Stromal cell of bone marrow (primary cell): Measurements from ENCODE around the gene RCE1.

Experiments used
- DNase-seq: peaks from one replicate; pipeline ENCODE4 v3.0.0-alpha.2; 2012; ENCODE audit warnings: low read depth

Gene RCE1

DNA sequence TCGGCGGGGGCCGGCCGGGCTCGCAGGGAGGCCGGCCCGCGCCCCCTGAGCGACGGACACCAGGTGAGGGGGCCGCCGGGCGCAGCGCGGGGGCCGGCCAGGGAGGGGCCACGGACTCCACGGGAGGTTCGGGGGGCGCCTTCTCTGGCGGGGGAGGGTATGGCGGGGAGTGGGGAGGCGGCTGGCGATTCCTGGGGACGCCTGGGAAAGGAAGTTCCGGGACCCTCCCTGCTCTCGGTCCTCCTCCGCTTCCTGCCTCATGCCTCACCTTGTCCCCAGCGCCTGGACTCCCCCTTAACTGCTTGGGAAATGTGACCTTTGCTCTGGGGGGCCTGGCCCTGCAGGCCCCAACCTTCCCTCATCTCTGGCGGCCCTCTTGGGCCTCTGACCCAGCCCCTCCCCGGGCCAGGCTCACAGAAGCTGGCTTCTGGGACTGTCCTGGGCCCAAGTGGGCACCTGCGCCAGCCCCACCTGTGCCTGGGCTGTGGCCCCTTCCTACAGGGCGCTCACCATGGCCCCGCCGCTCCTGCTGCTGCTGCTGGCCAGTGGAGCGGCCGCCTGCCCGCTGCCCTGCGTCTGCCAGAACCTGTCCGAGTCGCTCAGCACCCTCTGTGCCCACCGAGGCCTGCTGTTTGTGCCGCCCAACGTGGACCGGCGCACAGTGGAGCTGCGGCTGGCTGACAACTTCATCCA is 14.1 kb downstream of the RCE1 start:
- DNase-seq: no peak

DNA sequence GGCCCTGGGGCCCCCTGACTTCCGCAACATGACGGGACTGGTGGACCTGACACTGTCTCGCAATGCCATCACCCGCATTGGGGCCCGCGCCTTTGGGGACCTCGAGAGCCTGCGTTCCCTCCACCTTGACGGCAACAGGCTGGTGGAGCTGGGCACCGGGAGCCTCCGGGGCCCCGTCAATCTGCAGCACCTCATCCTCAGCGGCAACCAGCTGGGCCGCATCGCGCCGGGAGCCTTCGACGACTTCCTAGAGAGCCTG is 14.6 kb downstream of the RCE1 start:
- DNase-seq: no peak

DNA sequence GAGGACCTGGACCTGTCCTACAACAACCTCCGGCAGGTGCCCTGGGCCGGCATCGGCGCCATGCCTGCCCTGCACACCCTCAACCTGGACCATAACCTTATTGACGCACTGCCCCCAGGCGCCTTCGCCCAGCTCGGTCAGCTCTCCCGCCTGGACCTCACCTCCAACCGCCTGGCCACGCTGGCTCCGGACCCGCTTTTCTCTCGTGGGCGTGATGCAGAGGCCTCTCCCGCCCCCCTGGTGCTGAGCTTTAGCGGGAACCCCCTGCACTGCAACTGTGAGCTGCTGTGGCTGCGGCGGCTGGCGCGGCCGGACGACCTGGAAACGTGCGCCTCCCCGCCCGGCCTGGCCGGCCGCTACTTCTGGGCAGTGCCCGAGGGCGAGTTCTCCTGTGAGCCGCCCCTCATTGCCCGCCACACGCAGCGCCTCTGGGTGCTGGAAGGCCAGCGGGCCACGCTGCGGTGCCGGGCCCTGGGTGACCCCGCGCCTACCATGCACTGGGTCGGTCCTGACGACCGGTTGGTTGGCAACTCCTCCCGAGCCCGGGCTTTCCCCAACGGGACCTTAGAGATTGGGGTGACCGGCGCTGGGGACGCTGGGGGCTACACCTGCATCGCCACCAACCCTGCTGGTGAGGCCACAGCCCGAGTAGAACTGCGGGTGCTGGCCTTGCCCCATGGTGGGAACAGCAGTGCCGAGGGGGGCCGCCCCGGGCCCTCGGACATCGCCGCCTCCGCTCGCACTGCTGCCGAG is 15.1 kb downstream of the RCE1 start:
- no peak for DNase-seq

DNA sequence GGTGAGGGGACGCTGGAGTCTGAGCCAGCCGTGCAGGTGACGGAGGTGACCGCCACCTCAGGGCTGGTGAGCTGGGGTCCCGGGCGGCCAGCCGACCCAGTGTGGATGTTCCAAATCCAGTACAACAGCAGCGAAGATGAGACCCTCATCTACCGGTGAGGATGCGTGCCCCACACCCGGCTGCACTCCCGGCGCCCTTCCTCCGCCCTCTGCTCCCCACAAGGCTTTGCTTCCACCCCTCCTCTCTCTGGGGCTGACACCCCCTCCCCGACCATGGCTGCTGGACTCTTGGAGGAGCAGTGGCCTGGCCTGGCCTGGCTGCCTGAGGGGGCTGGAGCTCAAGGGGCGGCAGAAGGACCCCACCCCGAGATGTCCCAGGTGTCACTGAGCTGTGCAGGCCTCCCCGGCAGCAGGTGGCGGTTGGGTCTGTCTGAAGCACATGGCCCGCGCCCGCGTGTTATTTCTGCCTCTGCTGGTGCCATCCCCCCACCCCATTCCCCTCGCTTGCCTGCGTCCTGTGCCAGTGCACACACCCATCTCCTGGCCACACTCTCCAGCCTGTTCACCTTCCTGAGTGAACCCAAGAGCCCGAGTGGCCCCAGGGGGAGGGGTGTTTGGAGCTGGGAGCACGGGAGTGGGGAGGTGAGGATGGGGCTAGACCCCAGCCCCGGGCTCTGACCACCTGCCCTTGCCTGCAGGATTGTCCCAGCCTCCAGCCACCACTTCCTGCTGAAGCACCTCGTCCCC is 15.9 kb downstream of the RCE1 start:
- DNase-seq: no peak

DNA sequence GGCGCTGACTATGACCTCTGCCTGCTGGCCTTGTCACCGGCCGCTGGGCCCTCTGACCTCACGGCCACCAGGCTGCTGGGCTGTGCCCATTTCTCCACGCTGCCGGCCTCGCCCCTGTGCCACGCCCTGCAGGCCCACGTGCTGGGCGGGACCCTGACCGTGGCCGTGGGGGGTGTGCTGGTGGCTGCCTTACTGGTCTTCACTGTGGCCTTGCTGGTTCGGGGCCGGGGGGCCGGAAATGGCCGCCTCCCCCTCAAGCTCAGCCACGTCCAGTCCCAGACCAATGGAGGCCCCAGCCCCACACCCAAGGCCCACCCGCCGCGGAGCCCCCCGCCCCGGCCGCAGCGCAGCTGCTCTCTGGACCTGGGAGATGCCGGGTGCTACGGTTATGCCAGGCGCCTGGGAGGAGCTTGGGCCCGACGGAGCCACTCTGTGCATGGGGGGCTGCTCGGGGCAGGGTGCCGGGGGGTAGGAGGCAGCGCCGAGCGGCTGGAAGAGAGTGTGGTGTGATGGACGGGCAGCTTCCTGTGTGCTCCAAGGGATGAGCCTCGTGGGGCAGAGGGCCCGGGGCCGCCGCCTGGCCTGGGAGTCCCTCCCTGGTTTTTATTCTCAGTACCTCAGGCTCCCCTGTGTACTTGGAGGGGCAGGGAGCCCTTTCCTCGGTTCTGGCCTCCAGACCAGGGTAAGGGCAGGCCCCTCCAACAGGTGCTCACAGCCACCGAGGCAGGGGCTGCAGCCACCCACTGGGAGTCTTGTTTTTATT is 16.6 kb downstream of the RCE1 start:
- DNase-seq: no peak

DNA sequence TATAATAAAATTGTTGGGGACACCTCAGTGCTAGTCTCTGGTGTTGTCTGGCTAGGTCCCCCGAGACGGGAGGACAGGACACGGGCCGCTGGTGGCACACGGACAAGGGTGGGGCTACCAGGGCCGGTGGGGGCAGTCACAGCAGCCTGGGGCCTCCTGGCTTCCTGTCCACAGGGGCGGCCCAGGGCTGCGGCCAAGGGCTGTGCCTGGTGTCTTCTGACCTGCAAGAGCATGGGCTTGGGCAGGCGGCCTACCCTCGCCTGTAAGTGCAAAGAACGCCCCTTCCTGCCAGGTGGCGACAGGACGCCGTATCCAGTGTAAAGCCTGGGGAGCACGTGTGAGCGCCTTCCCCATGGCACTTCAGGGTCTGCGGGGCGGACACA is 17.2 kb downstream of the RCE1 start:
- DNase-seq: no peak

DNA sequence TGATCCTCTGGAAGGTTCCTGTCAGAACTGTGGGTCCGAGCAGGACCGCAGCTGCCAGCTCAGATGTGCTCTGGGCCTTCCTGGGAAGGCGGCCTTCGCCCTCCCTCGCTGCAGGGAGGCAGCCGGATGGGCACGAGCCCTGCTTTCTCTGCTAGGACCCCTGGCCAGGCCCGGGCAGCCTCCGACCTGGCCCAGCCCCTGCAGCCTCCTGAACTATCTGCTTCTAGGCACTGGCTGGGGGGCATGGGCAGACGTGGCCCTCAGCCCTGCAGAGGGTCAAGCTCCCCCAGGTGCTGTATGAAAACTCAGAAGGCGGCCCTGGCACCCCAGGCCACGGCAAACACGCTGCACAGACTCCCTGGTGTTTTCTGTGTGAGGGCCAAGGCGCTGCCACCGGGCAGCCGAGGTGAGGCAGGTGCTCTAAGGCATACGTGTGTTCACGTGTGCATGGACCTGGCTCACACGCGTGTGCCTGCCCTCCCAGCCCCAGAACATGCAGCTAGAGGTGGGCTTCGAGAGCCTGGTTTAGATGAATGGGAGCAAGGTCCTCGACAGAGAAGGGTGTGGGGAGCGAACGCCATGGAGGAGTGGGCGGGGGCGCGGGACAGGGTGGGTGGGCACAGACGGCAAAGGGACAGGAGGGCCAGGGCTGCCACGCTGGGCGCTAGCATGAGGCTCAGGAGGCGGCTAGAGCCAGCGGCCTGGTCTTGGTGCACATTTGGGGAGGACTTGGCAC is 18.0 kb downstream of the RCE1 start:
- no peak for DNase-seq

DNA sequence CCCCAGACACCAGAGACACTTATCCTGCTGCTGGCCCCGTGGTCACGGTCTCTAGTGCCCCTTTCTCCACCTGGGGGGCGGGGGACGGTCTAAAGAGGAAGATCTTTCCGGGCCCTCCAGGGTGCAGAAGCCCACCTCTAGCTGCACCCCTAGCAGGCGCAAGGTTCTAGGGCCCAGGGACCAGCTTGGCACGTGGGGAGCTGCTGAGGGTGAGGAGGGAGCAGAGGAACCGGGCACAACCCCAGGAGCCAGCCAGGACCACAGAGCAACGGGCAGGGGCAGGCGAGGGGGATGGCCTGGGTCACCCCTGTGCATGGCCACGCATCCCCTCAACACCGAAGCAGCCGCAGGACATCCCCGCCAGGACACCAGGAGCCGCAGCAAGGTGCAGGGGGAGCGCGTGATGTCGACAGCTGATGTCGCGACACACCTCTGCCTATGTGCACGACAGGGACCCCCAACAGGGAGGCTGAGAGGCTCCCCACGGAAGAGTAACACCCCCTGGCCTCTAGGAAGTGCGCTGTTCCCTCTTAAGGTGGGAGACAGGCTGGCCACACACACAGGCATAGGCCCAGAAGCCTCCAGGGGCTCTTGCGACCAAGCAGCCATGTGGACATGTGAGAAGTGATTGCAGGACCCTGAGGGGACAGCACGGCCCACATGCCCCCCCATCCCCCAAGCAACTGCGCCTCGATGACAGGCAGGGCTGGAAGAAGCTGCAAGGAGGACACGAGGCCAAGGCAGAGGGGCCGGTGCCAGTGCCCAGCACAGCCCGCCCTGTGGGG is 18.7 kb downstream of the RCE1 start:
- DNase-seq: no peak

DNA sequence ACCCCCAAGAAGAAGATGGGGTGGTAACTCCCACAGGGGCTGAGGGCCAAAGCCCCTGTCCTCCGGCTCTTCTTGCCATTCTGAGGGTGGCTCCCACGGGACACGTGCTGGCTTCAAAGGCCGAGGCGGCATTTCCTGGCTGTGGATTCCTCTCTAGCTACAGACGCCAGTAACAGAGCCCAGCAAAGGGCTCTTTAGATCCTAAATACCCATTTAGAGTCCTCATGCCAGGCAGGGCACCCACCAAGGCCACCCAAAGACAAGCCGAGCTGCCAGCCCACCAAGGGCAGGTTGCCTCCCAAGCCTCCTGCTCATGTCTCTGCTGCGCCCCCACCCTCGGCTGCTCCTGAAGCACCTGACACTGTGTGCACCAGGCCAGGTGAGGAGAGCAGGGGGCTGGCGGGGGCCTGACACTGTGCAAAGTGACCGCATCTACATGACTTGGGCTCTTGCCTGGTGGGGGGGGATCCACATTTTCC is 19.4 kb downstream of the RCE1 start:
- DNase-seq: no peak

DNA sequence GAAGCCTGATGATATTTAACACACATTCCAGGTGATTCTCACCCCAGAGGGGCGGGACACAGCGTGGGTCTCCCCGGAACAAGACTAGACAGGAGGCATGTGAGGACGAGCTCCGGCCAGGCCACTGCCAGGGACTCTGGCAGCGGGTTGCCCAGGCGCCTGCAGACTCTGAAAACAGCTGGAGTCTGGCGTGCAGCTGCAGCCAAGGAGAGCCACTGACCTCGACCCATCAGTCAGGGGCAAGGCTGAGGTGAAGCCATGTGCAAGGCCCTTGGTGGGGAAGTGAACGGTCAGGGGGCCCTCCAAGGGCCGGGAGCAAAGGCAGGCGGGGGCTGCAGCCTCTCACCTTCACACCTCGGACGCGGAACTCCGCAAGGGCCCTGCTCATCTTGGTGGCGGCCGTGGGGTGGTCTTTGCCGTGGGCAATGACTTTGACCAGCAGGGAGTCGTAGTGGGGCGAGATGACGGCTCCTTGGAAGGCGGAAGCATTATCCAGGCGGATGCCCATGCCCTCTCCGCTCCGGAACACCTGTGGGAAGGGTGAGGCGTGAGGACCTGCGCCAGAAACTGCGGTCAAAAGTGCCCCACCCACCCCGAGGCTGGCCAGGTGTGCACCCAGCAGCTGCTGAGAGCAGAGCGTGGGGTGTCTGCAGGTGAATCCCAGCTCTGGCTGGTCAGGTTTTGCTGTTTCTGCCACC is 20.3 kb downstream of the RCE1 start:
- no peak for DNase-seq

DNA sequence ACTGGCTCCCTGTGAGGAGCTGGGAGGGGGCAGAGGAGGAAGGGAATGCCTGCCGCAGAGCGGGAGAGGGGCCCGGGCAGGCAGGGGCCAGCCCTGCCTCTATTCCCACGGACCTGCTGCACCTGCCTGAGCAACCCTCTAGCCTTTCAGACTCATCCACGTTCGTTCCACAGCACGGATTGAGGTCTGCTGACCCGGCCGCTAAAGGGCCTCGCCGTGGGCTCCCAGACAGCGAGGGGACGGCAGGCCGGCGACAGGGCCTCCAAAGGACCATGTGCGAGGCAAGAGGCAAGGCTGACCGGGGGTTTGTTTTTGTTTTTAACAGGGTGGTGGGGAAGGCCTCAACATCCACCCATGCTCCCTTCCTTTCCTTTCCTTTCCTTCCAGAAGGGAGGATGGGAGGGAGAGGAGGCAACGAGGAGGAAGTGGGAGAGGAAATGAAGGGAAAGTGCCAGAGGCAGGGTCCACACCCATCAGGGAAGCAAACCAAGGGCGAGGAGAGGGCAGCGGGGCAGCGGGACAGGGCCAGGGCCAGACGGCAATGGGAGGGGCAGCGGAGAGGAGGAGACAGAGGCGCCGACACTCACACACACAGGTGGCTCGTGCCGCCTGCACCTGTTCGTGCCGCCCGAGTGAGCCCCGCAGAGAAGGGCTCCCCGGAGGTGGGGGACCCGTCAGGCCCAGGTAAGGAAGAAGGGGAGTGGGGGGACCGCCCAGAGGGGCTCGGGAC is 21.1 kb downstream of the RCE1 start:
- DNase-seq: no peak

DNA sequence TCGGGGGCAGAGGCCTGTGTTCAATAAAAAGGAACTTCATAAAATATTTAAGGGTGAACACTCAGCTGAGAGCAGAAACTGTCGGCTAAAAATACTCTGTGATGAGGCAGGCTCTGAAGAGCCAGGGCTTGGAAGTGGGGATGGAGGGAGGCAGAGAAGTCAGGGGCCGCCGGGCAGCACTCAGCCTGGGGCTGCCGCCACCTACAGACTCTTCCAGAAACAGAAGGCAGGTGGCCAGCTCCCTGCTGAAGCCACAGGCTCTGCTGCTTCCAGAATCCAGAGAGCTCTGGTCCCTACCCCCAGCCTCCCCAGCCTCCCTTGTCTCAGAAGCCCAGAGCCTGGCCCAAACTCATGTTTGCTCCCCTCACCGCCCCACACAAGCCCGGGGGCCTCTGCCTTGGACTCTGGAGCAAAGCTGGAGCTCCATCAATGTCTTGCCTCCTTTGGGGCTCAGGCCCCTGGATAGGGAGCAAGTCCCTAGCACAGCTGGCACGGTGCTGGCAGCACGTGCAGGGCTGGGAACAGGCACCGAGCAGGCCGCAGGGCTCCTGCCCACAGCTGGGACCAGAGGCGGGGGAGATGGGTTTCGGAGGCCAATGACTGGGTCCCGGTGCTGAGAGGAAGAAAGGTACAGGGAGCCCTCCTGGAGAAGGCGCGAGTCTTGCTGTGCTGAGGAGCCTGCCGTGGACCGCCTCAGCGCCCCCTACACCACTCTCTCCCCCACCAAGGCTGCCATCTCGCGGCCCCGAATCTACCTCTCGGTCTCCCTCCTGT is 21.9 kb downstream of the RCE1 start:
- DNase-seq: no peak

DNA sequence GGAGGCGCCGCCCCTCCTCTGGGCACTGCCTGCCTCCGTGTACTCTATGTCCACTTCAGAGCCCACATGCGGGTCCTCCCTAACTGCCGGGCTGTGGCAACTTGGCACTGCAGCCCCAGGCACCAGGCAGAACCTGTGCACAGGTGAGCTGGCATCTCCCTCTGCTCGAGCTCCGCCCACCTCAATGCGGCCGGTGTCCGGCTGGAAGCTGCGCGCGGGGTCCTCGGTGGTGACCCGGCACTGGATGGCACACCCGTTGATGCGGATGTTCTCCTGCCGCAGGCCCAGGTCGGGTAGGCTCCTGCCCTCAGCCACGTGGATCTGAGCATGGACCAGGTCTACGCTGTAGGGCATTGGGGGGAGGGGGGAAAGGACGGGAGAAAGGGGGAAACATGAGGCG is 22.8 kb downstream of the RCE1 start:
- no peak for DNase-seq

DNA sequence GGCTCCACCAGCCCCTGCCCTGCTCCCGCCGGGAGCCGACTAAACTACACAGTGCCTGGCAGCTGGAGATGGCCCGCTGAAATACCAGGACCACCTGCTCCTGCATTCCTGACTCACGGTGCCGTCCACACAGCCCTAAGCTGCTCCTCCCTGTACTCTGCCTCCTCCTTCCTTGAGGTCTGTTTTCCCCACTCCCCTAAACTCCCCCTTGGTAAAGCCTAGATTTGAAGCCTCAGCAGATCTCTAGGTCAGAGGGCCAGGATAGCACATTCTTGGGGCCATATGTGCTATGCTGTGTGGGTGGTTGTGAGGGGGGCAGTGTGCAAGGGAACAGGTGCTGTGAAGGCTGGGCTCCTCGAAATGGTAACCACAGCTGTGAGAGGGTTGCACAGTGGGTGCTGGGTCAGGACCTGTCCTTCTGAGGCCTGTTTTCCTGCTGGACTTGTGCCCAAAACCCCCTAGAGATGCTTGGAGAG is 23.3 kb downstream of the RCE1 start:
- DNase-seq: no peak

DNA sequence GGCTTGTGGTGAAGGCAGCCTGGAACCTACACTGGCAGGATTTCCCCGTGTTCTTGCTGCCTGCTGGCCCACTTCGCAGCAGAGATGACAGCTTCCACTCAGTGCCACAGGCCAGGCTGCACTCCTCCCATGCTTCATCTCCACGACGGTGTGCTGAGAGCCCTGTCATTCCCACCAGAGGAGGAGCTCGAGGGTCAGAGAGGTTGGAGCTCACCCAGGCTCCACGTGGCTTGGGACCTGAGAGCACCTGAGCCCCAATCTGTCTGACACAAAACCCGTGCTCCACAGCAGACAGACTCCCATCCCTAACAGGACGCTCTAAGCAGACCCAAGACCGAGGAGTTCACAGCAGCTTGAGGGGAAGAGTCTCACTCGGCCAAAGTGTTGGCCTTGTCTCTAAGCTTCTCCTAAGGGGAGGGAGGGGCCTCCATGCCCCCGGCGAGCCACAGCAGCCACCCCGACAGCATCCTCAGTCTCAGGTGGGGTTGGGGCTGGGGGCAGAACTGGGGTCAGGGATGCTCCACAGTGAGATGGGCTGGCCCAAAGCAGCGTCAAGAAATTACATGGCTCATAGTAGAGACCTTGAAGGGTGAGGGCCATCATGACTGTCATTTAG is 24.3 kb downstream of the RCE1 start:
- DNase-seq: no peak

DNA sequence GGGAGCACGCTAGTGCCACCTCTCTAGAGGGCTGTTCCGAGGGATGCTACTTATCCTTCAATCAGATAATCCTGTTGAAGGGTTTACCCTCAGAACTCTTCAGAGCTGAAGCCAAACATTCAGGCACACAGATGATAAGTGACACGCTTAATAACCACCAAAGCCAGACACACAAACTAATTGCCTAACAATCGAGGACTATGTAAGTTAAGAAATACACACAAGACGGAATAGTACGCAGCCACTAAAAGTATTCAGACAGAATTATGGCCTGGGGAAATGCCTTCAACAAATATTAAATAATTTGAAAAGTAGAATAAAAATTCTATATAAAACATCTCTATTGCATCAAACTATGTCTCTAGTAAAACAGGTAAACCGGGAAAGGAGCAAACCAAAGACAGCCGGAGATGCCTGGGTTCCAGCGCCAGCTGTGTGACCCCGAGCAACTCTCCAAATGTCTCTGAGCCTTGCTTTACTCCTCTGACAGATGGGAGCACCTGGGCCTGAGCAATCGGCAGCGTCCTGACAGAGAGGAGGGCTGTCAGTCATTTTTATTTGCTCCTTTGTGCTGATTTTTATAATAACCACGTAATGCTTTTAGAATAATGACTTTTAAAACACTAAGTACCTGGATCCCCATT is 25.0 kb downstream of the RCE1 start:
- DNase-seq: no peak

DNA sequence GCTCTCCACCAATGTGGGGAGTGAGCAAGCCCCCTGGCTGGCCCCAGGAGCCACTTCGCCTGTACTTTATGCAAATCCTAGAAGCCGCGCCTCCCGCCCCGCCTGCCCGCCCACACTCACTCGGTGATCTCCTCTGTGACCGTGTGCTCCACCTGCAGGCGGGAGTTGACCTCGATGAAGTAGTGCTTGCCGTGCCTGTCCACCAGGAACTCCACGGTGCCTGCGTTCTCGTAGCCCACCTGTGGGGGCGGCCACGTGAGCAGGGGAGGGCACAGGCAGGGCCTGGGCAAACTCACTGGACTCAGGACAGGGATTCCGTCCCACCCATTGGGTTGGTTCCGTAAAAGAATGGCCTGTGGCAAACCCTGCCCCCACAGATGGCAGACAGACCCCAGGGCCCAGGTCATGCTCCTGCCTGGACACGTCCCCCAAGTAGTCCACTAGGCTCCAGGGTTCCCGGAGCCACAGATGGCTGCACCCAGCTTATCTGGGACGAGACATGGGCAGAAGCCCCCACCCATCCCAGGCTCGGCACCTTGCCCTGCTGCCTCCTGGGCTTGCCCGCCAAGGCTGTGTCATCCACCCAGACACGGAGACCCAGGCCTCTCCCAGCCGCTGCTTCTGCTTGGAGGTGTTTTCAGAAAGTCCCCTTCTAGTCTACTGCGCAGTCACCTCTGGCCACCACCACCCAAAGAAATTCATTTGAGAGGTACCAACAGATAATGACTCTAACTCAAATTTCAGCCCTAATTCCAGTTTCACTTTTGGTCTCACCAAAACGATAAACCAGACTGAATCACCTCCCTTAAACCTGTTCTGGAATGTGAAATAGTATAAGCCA is 25.7 kb downstream of the RCE1 start:
- no peak for DNase-seq
